Fibroblast of pulmonary artery (primary cell): ENCODE results near the gene UVRAG.

Experiments
- DNase-seq: peaks from one replicate; pipeline ENCODE4 v3.0.0-alpha.2; 2010; ENCODE audit warnings: low read depth
- H3K4me3 ChIP-seq: replicated peaks from 2 replicates; pipeline ENCODE4 v1.5.1; 2011; ENCODE audit warnings: low read depth, mild to moderate bottlenecking, control low read depth, low read length, moderate library complexity
- CTCF ChIP-seq: IDR thresholded peaks from 2 replicates; pipeline ENCODE4 v1.5.1; 2011; ENCODE audit warnings: mild to moderate bottlenecking, control low read depth, low read length, inconsistent platforms; ENCODE audit errors: missing control alignments

The UVRAG gene

DNA sequence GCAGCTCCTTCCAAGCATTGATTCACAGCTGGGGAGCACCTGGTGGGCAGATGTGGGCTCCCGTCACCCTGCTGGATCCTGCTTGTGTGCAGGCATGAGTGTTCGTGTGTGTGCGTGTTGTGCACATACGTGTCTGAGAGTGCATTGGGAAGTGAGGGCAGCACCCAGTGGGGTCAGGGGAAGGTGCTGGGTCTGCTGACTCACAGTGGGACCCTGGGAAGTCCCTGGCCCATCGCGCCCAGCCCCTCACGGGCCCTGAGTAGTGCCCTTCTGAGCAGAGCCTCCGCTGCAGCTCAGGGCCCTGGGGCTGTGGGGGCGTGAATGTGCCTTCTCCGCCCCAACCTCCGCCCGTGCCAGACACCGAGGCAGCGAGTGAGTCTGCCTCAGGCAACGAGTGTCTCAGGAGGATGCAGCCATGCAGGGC lies 354.5 kb downstream of the UVRAG start:
- no peak for DNase-seq
- TF ChIP-seq CTCF, result no peak
- H3K4me3 ChIP-seq, result no peak overlapping the region

DNA sequence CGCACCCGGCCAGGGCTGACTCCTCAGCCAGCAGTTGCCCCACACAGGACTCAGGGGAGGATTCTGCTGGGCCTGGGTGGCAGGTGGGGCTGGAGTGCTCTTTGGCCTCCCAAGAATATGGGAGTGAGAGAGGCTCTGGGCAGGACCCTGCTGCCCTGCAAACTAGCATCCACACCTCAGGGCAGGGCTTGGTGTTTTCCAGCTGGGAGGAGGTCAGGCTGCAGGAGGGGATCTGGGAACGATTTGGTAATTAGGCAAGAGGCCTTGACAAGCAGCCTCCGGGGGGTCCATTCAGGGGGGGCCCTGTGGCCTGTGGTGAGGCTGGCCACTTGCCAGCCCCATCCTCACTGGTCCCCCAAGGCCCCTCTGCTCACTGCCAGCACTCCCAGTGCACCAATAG lies 355.5 kb downstream of the UVRAG start:
- TF ChIP-seq CTCF, result no peak
- DNase-seq, result no peak
- H3K4me3 ChIP-seq, result no peak overlapping the region

GRCh38 chr11:76172583-76172982 lies 357.6 kb downstream of the UVRAG start:
- DNase-seq, result no peak
- no peak overlapping the region for H3K4me3 ChIP-seq
- TF ChIP-seq CTCF, result no peak

- H3K4me3 ChIP-seq, result no peak overlapping the region
- TF ChIP-seq CTCF, result no peak
- no peak for DNase-seq
Measured at GRCh38 chr11:76173663-76174062, 358.7 kb downstream of the UVRAG start.

GRCh38 chr11:76174330-76174729 lies 359.3 kb downstream of the UVRAG start:
- no peak for TF ChIP-seq CTCF
- no peak for DNase-seq
- no peak overlapping the region for H3K4me3 ChIP-seq

- DNase-seq, result no peak
- TF ChIP-seq CTCF, result no peak
- no peak overlapping the region for H3K4me3 ChIP-seq
Measured at GRCh38 chr11:76175783-76176182, 360.8 kb downstream of the UVRAG start.

GRCh38 chr11:76176463-76176862 lies 361.5 kb downstream of the UVRAG start:
- TF ChIP-seq CTCF, result no peak
- DNase-seq, result no peak

More at GRCh38 chr11:76176463-76176862, 361.5 kb downstream of the UVRAG start:
- no peak overlapping the region for H3K4me3 ChIP-seq
